SU-DHL-6 (cell line): ENCODE data around the gene LRRC23.

ENCODE experiments used
- EZH2phosphoT487 ChIP-seq: fragments of 200-600 bp; sonication (generic), shearing (Covaris generic); conservative IDR thresholded peaks from 2 replicates; pipeline ENCODE4 v1.6.1; 2018; ENCODE audit warnings: mild to moderate bottlenecking, antibody characterized with exemption, low read length, moderate library complexity, mixed read lengths
- TF ChIP-seq, protein P1 (sequence below): fragments of 200-600 bp; sonication (generic); IDR thresholded peaks from one replicate; pipeline ENCODE4 v1.5.1; 2017; ENCODE audit warnings: antibody characterized with exemption, mild to moderate bottlenecking, low read length, moderate library complexity; ENCODE audit not compliant: insufficient read depth, poor library complexity, severe bottlenecking

- TF ChIP-seq, protein P1, sequence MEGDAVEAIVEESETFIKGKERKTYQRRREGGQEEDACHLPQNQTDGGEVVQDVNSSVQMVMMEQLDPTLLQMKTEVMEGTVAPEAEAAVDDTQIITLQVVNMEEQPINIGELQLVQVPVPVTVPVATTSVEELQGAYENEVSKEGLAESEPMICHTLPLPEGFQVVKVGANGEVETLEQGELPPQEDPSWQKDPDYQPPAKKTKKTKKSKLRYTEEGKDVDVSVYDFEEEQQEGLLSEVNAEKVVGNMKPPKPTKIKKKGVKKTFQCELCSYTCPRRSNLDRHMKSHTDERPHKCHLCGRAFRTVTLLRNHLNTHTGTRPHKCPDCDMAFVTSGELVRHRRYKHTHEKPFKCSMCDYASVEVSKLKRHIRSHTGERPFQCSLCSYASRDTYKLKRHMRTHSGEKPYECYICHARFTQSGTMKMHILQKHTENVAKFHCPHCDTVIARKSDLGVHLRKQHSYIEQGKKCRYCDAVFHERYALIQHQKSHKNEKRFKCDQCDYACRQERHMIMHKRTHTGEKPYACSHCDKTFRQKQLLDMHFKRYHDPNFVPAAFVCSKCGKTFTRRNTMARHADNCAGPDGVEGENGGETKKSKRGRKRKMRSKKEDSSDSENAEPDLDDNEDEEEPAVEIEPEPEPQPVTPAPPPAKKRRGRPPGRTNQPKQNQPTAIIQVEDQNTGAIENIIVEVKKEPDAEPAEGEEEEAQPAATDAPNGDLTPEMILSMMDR: no peak
- no peak for TF ChIP-seq EZH2phosphoT487
Observed at GRCh38 chr12:6914246-6914946, 9.8 kb downstream of the LRRC23 start, which contains the start of gene ENO2.
